GM10266 (cell line): Measurements from ENCODE around the gene TNFAIP8L1.

ENCODE experiments used
- DNase-seq: peaks from one replicate; pipeline ENCODE4 v3.0.0; 2012; ENCODE audit errors: extremely low spot score
- TF ChIP-seq, protein P1 (sequence below): IDR thresholded peaks from 2 replicates; pipeline ENCODE4 v1.5.1; 2012; ENCODE audit warnings: mild to moderate bottlenecking, low read depth; ENCODE audit not compliant: control insufficient read depth, insufficient read depth; ENCODE audit errors: missing control alignments

The TNFAIP8L1 gene

DNA sequence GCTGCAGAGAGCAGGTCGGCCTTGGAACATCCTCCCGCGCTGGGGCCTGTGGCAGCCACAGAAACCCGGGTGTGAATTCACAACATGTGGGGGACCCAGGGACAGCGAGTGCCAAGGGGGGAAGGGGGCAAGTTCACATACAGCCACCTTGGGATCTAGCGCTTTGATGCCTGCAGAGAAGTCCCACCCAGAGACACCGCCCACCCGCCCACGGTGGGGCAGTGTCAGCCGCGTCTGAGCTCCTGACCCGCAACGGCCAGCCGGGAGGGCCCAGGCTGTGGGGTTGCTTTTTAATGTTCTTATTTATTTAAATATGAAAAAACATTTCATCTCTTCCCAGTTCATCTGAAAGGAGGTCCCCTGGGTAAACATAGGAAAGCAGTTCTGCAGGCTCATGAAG lies 17.9 kb downstream of the TNFAIP8L1 start:
- TF ChIP-seq, protein P1, sequence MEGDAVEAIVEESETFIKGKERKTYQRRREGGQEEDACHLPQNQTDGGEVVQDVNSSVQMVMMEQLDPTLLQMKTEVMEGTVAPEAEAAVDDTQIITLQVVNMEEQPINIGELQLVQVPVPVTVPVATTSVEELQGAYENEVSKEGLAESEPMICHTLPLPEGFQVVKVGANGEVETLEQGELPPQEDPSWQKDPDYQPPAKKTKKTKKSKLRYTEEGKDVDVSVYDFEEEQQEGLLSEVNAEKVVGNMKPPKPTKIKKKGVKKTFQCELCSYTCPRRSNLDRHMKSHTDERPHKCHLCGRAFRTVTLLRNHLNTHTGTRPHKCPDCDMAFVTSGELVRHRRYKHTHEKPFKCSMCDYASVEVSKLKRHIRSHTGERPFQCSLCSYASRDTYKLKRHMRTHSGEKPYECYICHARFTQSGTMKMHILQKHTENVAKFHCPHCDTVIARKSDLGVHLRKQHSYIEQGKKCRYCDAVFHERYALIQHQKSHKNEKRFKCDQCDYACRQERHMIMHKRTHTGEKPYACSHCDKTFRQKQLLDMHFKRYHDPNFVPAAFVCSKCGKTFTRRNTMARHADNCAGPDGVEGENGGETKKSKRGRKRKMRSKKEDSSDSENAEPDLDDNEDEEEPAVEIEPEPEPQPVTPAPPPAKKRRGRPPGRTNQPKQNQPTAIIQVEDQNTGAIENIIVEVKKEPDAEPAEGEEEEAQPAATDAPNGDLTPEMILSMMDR = no peak
- DNase-seq = no peak

DNA sequence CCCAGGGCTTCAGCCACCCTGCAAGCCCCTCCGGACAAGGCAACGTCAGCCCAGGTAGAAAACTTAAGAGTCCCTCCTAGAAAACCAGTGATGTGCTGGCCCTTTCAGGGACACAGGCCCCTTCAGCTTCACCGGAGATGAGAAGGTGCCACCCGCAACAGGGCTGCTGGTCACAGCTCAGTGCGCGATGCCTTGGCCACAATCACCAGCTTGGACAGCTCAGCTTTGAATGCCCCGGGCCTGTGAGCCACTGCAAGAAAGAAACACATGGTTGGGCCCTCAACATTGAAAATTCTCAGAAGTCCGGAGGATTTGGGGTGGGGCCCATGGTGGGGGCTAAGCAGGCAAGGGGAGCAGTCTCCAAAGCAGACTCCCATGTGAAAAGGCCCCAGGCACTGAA lies 18.5 kb downstream of the TNFAIP8L1 start:
- no peak for DNase-seq
- TF ChIP-seq, protein P1 = no peak

DNA sequence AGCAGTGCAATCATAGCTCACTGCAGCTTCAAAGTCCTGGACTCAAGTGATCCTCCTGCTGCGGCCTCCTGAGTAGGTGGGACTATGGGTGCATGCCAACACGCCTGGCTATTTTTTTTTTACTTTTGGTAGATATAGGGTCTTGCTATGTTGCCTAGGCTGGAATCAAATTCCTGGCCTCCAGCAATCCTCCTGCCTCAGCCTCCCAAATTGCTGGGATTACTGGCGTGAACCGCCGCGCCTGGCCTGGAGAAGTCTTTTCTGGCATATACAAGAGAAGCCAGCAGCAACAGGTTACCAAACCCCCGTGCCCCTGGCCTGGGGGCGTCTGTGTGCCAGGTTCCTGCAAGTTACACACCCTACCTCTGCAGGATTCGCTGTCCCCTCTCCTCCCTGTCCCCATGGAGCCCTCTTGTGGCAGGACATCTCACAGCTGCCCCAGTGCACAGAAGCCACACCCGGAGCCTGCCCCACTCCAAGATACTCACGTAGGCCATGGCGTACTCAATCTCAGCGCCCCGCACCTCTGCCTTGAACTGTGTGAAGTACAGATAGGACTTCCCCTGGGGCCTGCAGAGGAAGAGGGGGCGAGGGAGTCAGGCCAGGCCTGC lies 21.0 kb downstream of the TNFAIP8L1 start:
- no peak for DNase-seq
- TF ChIP-seq, protein P1 = peak; percentile 54

DNA sequence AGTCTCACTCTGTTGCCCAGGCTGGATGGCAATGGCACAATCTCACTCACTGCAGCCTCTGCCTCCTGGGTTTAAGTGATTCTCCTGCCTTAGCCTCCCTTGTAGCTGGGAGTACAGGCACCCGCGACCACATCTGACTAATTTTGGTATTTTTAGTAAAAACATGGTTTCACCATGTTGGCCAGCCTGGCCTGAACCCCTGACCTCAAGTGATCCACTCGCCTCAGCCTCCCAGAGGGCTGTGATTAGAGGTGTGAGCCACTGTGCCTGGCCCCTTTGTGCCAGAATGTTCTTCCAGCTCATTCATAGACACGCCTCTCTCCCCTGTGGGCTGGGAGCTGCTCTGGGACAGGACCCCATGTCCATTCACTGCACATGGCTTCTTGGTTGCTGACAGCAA lies 21.7 kb downstream of the TNFAIP8L1 start:
- TF ChIP-seq, protein P1 = no peak
- no peak for DNase-seq

DNA sequence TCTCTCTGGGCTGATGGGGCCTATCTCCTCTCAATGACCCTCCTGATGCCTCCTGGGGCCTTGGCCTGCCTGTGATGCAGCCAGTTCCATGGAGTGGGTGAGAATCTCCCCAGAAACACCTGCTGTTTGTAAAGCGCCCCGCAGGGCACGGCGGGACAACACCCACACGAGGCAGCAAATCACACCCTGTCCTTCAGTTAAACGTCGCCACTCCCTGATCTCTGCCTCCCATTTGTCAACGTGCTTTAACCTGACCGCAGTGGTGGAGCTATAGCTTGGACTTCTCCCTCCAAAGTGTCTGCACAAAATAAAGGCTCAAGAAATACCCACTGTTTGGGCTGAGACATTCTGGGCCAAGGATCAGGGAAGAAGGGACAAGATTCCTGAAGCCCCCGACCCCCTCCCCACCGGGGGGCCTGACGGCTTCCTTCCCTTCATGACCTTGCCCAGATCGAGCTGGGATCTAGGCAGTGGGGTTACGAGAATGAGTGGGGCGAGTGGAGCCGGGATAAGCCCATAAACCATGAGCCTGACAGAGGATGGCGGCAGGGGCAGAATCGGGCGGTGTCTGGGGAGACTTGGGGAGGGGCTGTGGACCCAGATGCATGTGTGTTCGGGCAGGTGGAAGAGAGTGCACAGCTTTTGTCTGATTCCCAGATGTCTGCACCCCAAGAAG lies 22.8 kb downstream of the TNFAIP8L1 start:
- DNase-seq = no peak
- TF ChIP-seq, protein P1 = no peak

DNA sequence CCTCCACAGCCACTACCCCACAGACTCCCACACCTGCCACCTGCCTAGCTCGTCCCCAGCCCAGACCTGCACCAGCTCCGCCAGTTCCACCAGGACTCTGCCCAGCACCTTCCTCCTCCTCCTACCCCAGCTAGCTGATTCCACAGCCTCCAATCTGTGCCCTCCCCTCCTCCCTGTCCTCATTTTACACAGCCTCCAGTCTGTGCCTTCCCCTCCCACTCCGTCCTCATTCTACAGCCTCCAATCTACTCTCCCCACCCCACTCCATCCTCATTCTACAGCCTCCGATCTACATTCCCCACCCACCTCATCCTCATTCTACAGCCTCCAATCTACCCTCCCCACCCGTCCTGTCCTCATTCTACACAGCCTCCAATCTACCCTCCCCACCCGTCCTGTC lies 23.5 kb downstream of the TNFAIP8L1 start:
- no peak for DNase-seq
- TF ChIP-seq, protein P1 = no peak

DNA sequence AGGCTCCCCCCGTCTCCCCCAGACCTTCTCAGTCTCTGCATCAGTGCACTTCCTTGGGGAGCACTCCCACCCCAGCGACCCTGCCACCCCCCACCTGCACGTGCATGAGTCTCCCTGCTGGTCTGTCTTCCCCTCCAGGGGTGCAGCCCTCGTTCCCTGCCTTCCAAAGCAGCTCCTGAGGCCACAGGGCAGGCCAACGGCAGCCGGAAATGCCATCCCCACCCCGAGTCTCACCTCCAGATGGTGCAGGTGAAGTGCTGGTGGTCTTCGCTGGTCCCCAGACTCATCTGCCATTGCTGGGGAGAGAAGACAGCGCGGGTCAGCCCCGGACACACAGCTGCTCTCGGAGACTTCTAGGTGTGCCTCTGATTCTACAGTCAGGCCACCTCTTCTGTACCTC lies 25.3 kb downstream of the TNFAIP8L1 start:
- DNase-seq = no peak
- TF ChIP-seq, protein P1 = no peak
